Large intestine (tissue), 3 donors: ENCODE data around the gene AFAP1. TPM values are rescaled to one million over a fixed set of nuclear protein-coding genes. Genes with fewer than 3 reads are reported as not detected.

Experiments used
- DNase-seq, 2 donors: peaks; one replicate each; pipeline versions ENCODE4 v3.0.0 to v3.0.0-alpha.2; 2013
- H3K27ac ChIP-seq: one replicate; pipeline ENCODE4 v1.5.1; 2013; ENCODE audit warnings: low read length
- H3K27me3 ChIP-seq: 2 replicates; pipeline ENCODE4 v1.6.1; 2013; ENCODE audit warnings: low read length; ENCODE audit not compliant: control insufficient read depth, insufficient read depth
- H3K36me3 ChIP-seq: 2 replicates; pipeline ENCODE4 v1.6.1; 2013; ENCODE audit warnings: low read length; ENCODE audit not compliant: control insufficient read depth, insufficient read depth
- H3K4me1 ChIP-seq: one replicate; pipeline ENCODE4 v1.6.1; 2013; ENCODE audit warnings: low read length; ENCODE audit not compliant: control insufficient read depth, insufficient read depth
- H3K4me3 ChIP-seq: one replicate; pipeline ENCODE4 v1.5.1; 2013; ENCODE audit warnings: low read length
- H3K9me3 ChIP-seq: one replicate; pipeline ENCODE4 v1.6.1; 2013; ENCODE audit warnings: mild to moderate bottlenecking, low read depth, low read length, moderate library complexity; ENCODE audit not compliant: control insufficient read depth
- WGBS: methylation state at CpG from one replicate; pipeline ENCODE4 v1.1.5; 2013; ENCODE audit warnings: low lambda C conversion rate; ENCODE audit not compliant: insufficient coverage; 5-methylcytosine and 5-hydroxymethylcytosine counted together
- polyA plus RNA-seq: library from polyadenylated mRNA; unstranded; fragments of 120-200 nt; gene quantifications from one replicate; pipeline ENCODE4 v1.2.1, GENCODE V29; 2013

Gene AFAP1
- polyA plus RNA-seq, 1 donor, result 19.3 TPM

DNA sequence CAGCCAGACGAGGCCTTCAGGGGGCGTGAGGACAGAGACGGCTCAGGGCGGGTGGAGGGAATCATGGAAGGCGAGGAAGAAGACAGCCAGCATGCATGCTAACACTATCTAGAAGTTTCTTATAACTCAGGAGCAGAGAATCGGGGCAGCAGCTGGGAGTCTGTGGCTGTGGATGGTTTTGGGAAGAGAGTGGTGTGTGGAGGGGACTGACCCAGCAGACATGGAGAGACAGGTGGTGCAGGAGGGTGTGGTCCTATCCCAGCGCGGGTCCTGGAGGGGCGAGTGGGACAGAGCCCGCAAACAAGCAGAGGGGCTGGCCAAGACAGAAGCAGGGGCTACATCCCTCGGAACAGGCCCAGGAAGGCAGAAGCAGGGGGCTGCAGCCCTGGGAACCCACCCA is 192.1 kb downstream of the AFAP1 start:
- Histone ChIP-seq H3K9me3 (no peaks in the 10 kb centered on the region), H3K4me3 (no peak overlapping the region), H3K27me3 (no peaks in the 10 kb centered on the region), H3K27ac (no peak overlapping the region), H3K4me1 (no peaks in the 10 kb centered on the region), H3K36me3 (no peaks in the 10 kb centered on the region)
- WGBS, result no CpG with 5 or more reads among the region's 11 CpGs
- no peak for DNase-seq

GRCh38 chr4:7747062-7747385 is 192.6 kb downstream of the AFAP1 start:
- Histone ChIP-seq H3K27me3 (no peaks in the 10 kb centered on the region), H3K4me1 (no peaks in the 10 kb centered on the region), H3K4me3 (no peak overlapping the region), H3K9me3 (no peaks in the 10 kb centered on the region), H3K27ac (no peak overlapping the region), H3K36me3 (no peaks in the 10 kb centered on the region)
- DNase-seq, result no peak
- WGBS, result 100% methylated on average over 2 of the region's 7 CpGs

DNA sequence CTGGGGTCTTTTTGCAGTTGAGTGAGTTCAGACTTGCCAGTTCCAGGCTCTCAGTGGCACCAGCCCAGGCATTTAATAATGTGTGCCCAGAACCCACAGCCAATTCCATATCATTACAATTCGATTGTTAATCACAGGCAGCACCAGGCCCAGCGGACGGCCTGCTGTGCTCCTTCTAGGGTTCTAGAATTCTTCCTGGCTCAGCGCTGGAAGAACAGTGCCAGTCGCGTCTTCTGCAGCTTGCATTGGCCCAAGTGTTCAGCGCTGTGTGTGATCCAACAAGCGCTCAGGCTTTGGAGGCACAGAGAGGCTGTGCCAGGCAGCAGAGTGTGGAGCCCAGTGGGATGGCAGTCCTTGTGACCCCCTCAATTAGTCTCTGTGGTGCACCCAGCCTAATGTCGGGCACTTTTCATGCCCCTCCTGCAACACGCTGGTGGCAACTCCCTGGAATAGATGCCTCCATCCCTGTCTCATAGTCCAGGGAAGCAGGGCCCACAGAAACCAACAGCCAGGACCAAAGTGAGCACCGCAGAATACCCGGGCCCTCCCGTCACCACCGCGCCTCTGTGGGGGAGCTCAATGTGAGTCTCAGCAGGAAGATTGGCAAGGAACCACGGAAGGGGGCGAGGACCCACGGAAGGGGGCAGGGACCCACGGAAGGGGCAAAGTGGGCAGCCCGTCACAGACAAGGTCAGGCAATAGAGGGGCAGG is 193.2 kb downstream of the AFAP1 start:
- WGBS, result no CpG with 5 or more reads among the region's 20 CpGs

GRCh38 chr4:7745301-7745885 is 194.3 kb downstream of the AFAP1 start:
- H3K4me3 ChIP-seq, result no peak overlapping the region
- WGBS, result no CpG with 5 or more reads among the region's 15 CpGs
- DNase-seq, result no peak

More for the DNA sequence above, 193.2 kb downstream of the AFAP1 start:
- no peak for DNase-seq
- Histone ChIP-seq H3K4me1 (no peaks in the 10 kb centered on the region), H3K4me3 (no peak overlapping the region), H3K27ac (no peak overlapping the region), H3K9me3 (no peaks in the 10 kb centered on the region), H3K36me3 (no peaks in the 10 kb centered on the region), H3K27me3 (no peaks in the 10 kb centered on the region)

GRCh38 chr4:7744142-7744804 is 195.4 kb downstream of the AFAP1 start:
- Histone ChIP-seq H3K4me1 (no peaks in the 10 kb centered on the region), H3K9me3 (no peaks in the 10 kb centered on the region), H3K27ac (no peak overlapping the region), H3K36me3 (no peaks in the 10 kb centered on the region), H3K27me3 (no peaks in the 10 kb centered on the region), H3K4me3 (no peak overlapping the region)
- DNase-seq, result no peak
- no CpG with 5 or more reads among the region's 16 CpGs for WGBS

More at GRCh38 chr4:7745301-7745885, 194.3 kb downstream of the AFAP1 start:
- Histone ChIP-seq H3K4me1 (no peaks in the 10 kb centered on the region), H3K27ac (no peak overlapping the region), H3K9me3 (no peaks in the 10 kb centered on the region), H3K36me3 (no peaks in the 10 kb centered on the region), H3K27me3 (no peaks in the 10 kb centered on the region)

DNA sequence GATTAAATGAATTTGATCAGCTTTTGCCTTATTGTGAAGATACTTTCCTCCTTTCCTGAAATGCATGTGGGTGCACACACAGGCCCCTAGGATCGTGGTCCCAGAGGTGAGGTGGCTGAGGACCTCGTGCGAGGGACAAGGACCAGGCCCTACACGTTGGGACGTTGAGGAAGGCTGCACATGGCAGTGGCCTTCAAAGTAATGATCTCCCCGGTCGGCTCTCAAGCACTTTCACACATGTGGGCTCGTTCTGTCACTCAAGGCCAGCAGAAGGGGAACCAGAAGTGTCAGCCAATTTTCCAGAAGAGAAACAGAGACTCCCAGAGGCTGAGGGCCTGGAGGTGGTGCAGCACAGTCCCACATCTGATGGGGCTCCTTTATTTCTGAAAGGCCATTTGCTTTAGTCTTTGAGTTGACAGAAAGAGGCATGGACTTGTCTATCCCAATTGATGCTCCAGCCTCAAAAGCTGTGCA is 196.8 kb downstream of the AFAP1 start:
- WGBS, result no CpG with 5 or more reads among the region's 8 CpGs
- no peak for DNase-seq
- H3K4me3 ChIP-seq, result no peak overlapping the region
- H3K27ac ChIP-seq, result no peak overlapping the region
- peaks cover 4% of the 10 kb centered on the region for H3K9me3 ChIP-seq
- H3K4me1 ChIP-seq, result no peaks in the 10 kb centered on the region
- no peaks in the 10 kb centered on the region for H3K36me3 ChIP-seq
- no peaks in the 10 kb centered on the region for H3K27me3 ChIP-seq

DNA sequence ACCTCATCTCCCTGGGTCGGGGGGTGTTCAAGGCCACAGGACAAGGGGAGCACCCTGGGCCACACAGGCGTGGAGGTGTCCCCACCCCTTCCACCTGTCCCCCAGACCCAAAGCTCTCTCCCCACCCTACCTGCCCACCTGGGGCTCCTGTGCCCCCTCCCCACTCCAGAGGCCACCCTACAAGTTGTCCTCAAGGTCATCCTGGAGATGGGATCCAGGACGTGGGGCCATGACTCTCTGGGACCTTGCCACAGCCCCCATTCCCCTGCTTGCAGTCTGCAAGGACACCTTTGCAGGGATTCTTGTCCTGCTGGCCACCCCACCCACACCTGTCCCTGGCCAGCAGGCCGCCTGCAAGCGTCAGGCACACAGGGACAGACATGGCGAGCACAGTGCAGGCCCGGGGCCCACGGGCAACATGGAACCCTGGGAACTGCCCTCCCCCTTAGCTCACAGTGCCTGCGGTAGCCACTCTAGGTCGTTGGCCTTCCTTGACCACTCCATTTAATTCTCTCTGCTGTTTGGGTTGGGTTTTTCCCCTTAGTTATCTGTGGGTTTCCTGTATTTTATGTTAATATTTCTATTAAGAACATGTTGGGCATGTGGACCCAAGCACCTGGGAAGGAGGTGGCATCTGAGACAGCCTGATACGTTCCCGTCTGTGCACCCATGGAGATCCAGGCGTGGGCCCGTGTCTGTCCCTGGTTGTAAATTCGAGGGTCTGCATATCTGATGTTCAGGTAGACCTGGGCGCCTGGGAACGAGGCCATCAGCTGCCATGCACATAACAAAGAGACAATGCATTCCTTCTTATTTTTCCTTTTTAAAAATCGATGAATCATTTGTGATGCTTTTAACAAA is 197.5 kb downstream of the AFAP1 start:
- WGBS, result no CpG with 5 or more reads among the region's 18 CpGs

DNA sequence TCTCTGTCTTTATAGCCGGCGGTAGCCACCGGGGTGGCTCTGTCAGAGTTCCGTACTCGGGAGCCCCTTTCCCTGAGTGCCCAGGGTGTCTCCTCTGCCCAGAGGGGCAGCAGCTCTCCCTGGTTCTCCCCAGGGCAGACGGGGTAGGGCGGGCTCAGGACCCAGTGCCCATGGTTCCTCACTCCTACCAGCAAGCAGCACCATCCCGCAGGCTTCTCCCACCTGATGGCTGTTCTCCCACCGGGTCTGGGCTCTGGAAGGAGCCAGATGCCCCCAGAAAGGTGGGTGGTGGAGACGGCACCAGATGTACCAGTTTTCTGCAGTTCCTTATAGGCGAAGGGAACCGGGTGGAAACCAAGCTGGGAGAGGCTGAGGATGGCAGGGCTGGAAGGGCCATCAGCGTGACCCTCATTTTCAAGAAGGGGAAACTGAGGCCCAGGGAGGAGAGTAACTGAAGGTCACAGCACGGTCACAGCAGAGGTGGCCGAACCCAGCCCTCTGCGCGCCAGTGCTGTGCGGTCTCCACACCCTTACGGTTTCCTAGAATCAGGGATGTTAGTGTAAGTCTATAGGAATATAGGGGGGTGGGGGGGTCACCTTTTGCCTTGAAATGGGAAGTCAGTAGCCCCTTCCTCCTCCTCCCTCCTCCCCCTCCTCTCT is 198.7 kb downstream of the AFAP1 start:
- Histone ChIP-seq H3K4me3 (no peak overlapping the region), H3K27me3 (no peaks in the 10 kb centered on the region), H3K27ac (no peak overlapping the region), H3K4me1 (no peaks in the 10 kb centered on the region), H3K36me3 (no peaks in the 10 kb centered on the region), H3K9me3 (peaks cover 6% of the 10 kb centered on the region)
- no peak for DNase-seq
- WGBS, result no CpG with 5 or more reads among the region's 19 CpGs

More for the DNA sequence above, 197.5 kb downstream of the AFAP1 start:
- Histone ChIP-seq H3K36me3 (no peaks in the 10 kb centered on the region), H3K27me3 (no peaks in the 10 kb centered on the region), H3K4me1 (no peaks in the 10 kb centered on the region), H3K9me3 (peaks cover 6% of the 10 kb centered on the region), H3K4me3 (no peak overlapping the region), H3K27ac (no peak overlapping the region)
- DNase-seq, result no peak

- peaks cover 6% of the 10 kb centered on the region for H3K9me3 ChIP-seq
- H3K4me3 ChIP-seq, result no peak overlapping the region
- H3K27me3 ChIP-seq, result no peaks in the 10 kb centered on the region
- WGBS, result no CpG with 5 or more reads among the region's 45 CpGs
- no peak for DNase-seq
- H3K27ac ChIP-seq, result no peak overlapping the region
- H3K36me3 ChIP-seq, result no peaks in the 10 kb centered on the region
- no peaks in the 10 kb centered on the region for H3K4me1 ChIP-seq
These were observed 199.5 kb downstream of the AFAP1 start for GRCh38 chr4:7739918-7740865.
